GM13976 (cell line): ENCODE measurements around the gene CAMKMT.

Experiments
- DNase-seq: peaks from one replicate; pipeline ENCODE4 v3.0.0; 2012; ENCODE audit warnings: low spot score
- in situ Hi-C: fragments of 300-500 bp; cut with MboI; formaldehyde crosslinking; loops from one replicate; pipeline ENCODE4 v1.12.0; 2022; ENCODE audit warnings: low sequenced_read_pairs, mixed read lengths, inconsistent platforms; ENCODE audit not compliant: unreplicated experiment
- TF ChIP-seq, protein P1 (sequence below): IDR thresholded peaks from 2 replicates; pipeline ENCODE4 v1.5.1; 2012; ENCODE audit warnings: borderline replicate concordance, mild to moderate bottlenecking; ENCODE audit not compliant: insufficient read depth; ENCODE audit errors: extremely low read depth, missing control alignments, control extremely low read depth

Gene CAMKMT

DNA sequence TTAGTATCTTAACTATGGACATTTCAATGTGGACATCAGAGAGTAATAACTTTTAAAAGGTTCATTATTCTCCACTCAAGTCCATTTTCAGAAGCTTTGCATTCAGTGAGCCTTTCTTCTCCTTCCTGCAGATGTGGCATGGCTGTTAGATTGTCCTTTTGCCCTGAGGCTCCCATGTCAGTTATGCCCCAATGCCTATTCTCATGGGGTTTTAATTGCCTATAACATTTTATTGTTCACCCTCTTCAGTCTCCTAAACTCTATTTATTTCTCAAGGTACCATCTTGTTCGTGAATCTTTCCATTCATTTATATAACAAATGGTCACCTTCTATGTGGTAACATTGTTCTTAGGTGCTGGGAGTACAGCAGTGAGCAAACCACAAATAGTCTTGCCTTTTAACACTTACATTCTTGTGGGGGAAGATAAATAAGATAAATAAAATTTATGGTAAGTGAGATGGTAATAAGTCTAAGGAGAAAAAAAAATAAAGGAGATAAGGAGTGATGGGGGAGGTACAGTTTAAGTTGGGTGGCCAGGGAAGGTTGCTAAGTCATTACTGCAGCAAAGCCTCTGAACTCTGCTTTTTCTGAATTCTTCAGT is 301.8 kb downstream of the CAMKMT start:
- DNase-seq, result no peak
- in situ Hi-C loops, result no loop called here
- TF ChIP-seq, protein P1, sequence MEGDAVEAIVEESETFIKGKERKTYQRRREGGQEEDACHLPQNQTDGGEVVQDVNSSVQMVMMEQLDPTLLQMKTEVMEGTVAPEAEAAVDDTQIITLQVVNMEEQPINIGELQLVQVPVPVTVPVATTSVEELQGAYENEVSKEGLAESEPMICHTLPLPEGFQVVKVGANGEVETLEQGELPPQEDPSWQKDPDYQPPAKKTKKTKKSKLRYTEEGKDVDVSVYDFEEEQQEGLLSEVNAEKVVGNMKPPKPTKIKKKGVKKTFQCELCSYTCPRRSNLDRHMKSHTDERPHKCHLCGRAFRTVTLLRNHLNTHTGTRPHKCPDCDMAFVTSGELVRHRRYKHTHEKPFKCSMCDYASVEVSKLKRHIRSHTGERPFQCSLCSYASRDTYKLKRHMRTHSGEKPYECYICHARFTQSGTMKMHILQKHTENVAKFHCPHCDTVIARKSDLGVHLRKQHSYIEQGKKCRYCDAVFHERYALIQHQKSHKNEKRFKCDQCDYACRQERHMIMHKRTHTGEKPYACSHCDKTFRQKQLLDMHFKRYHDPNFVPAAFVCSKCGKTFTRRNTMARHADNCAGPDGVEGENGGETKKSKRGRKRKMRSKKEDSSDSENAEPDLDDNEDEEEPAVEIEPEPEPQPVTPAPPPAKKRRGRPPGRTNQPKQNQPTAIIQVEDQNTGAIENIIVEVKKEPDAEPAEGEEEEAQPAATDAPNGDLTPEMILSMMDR, result no peak

DNA sequence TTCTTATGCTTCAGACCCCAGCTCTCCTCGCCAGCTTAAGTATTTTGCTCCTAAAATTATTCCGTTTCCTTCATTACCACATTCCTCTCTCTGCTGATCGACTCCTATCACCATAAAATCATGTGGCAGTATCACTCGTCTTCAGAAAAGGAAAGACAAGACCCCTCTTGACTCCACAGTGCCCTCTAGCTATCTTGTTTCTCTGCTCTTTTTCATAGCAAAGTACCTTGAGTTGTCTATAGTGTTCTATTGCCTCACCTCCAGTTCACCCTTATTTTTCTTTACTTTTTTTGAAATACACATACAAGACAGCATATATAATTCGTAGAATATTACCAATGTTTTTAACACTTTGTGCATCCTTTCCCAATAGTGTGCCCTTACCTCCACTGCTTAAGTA is 306.6 kb downstream of the CAMKMT start:
- in situ Hi-C loops, result no loop called here
- DNase-seq, result peak; percentile 45
- TF ChIP-seq, protein P1, result peak; percentile 27

DNA sequence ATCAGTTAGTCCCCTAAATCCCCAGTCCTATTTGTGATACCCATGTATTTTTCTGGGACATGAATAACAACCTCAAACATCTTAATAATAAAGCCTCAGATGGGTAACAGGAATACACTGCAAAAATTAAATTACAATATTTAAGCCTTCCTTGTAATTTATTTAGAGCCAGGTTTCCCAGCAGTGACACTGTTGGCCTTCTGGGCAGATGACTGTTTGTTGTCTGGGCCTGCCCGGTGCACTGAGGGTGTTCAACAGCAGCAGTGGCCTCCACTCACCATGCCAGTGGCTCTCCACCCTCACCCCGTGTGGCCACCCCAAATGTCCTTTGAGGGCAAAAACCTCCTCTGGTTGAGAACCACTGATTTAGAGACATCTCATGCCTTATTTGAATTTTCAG is 309.5 kb downstream of the CAMKMT start:
- DNase-seq, result no peak
- in situ Hi-C loops, result no loop called here
- TF ChIP-seq, protein P1, result no peak

DNA sequence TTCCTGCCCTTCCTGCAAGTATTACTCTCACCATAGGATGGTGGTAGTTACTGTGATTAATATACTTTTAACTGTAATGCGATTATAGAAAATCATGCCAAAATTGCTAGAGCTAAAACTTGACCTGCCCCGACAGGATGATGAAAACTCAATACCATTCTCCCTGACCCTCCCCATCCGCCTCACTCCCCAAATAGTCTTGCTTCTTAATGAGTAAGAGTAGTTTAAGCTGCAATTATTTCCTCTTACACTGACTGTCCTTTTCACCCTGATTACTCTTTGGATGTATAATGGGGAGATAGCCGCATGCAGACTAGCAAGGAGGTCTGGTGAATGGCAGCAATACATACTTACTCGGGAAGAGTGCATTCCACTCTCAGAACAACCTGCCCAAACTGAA is 310.2 kb downstream of the CAMKMT start:
- in situ Hi-C loops, result no loop called here
- TF ChIP-seq, protein P1, result no peak
- DNase-seq, result no peak

DNA sequence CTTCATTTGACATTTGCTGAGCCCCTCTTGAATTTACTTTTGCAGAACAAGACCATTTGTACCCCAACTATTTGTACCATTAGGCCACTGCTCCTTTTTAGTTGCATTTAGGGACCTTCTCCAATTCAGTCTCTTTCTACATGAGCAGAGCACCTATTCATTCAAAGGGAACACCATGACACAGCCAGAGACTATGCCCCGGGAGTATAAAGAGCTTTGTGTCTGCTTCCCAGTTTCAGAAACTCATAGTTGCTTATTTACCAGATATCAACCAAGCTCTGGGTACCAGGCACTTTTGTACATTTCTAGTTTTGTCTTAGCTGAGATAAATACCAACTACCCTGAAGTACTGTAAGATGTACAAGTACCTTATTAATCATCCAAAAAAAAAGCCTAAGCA is 310.7 kb downstream of the CAMKMT start:
- in situ Hi-C loops, result no loop called here
- no peak for DNase-seq
- TF ChIP-seq, protein P1, result no peak

DNA sequence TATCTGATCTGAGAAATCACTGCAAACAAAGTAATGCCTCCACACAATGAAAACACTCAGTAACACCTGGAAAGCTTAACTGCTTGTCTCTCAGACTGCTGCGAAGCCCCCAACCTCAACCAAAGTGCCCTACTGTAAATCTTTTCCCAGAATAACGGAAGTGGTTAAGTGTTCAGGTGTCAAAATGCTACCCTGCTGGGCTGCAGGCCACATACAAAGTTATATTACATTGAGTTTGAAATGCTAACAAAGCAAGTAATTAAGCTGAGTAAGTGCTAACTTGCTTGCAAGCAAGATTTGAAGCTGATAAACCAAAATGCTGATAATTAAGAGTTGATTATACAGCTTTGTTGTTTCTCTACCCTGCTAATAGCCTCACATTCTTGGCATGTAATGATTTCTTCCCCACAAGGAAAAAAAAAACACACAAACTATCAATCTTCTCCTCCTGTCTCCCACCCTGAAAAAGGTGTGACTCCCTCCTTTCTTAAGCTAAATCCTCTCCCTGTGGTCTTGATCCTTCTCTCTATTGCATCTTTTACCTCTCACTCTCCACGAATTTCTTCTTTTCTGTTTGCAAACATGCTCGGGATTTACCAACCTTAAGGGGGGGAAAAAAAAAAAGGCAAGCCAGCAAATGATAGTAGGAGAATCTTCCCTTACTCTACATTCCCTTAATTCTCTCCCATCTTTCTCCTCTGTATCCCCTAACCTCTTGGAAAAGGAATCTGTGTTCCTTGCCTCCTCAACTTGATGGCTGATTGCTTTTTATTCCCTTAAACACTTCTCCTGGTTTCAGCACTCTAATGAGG is 312.9 kb downstream of the CAMKMT start:
- in situ Hi-C loops, result no loop called here
- TF ChIP-seq, protein P1, result no peak
- no peak for DNase-seq

DNA sequence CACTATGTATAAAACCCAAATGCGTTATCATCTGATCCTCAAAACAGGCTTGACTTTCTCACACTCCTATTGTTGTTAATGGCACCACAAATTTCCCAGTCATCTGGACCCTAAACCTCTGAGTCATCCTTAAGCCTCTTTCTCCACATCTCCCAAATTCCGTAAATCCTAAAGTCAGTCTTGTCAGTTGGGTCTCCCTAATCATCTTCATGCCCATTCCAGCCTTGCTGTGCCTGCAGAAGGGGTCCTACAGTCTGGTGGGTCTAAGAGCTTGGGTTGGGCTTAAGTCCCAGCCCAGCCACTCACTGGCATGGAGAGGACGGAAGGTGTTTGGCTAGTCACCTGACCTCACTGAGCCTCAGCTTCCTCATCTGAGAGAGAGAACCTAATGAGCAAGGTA is 314.6 kb downstream of the CAMKMT start:
- TF ChIP-seq, protein P1, result no peak
- in situ Hi-C loops, result no loop called here
- no peak for DNase-seq
